HG03378 (cell line): ENCODE results near the gene NOD2.

Experiments used
- ATAC-seq: cut with Tn5 transposase; IDR thresholded peaks from one replicate; pipeline ENCODE4 v1.9.1; 2021; ENCODE audit warnings: mild to moderate bottlenecking, moderate library complexity; ENCODE audit not compliant: unreplicated experiment

NOD2 gene

GRCh38 chr16:50778284-50779163, 85.1 kb downstream of the NOD2 start:
- ATAC-seq: no peak

- ATAC-seq: no peak
These were observed 87.6 kb downstream of the NOD2 start for GRCh38 chr16:50781043-50781442.

GRCh38 chr16:50781518-50781917, 88.1 kb downstream of the NOD2 start:
- no peak for ATAC-seq
